GM21825 (cell line): Measurements from ENCODE around the gene DCLRE1C.
A peak's percentile ranks its signal among the peaks of the same experiment; 100 is the strongest.
"Not testable (repeated sequence)": the region's sequence is repeated elsewhere in the genome, so short reads cannot be mapped to it uniquely, and the experiment has no call there.

ENCODE experiments used
- ATAC-seq: cut with Tn5 transposase; IDR thresholded peaks from one replicate; pipeline ENCODE4 v1.9.1; 2021; ENCODE audit warnings: mild to moderate bottlenecking, moderate library complexity; ENCODE audit not compliant: unreplicated experiment

The DCLRE1C gene

GRCh38 chr10:14954001-14954770 is at the start of gene DCLRE1C:
Gene DCLRE1C, minus strand, starts transcription at chr10:14954096. Its CDS starts 86 bp downstream, at chr10:14954010.
- ATAC-seq: peak; percentile 79

GRCh38 chr10:14995964-14996565 is 42.2 kb upstream of the DCLRE1C start:
- ATAC-seq: no peak

GRCh38 chr10:14993500-14994455 is 39.9 kb upstream of the DCLRE1C start:
- ATAC-seq: not testable (repeated sequence)

GRCh38 chr10:14992336-14992735 is 38.4 kb upstream of the DCLRE1C start:
- ATAC-seq: not testable (repeated sequence)

- not testable (repeated sequence) for ATAC-seq
Observed at GRCh38 chr10:14991035-14991749, 37.3 kb upstream of the DCLRE1C start.

- not testable (repeated sequence) for ATAC-seq
Observed at GRCh38 chr10:14989552-14989951, 35.7 kb upstream of the DCLRE1C start.

- no peak for ATAC-seq
Observed at GRCh38 chr10:14982744-14983143, 28.8 kb upstream of the DCLRE1C start.

GRCh38 chr10:14975672-14976273 is 21.9 kb upstream of the DCLRE1C start:
- ATAC-seq: no peak

GRCh38 chr10:14974153-14974998 is 20.5 kb upstream of the DCLRE1C start:
- not testable (repeated sequence) for ATAC-seq

- ATAC-seq: no peak
Observed at GRCh38 chr10:14971867-14972448, 18.1 kb upstream of the DCLRE1C start.

- ATAC-seq: no peak
Observed at GRCh38 chr10:14967897-14968296, 14.0 kb upstream of the DCLRE1C start.

- peak; percentile 75 for ATAC-seq
Observed at GRCh38 chr10:14959221-14960057, 5.5 kb upstream of the DCLRE1C start, which contains the start of gene MEIG1. Gene MEIG1, plus strand, starts transcription at chr10:14959388. Its CDS starts 7,081 bp downstream, at chr10:14966469.

GRCh38 chr10:14958872-14959220 is 5.0 kb upstream of the DCLRE1C start:
- ATAC-seq: no peak

GRCh38 chr10:14954934-14955333 is 1.0 kb upstream of the DCLRE1C start:
- ATAC-seq: no peak

GRCh38 chr10:14953424-14954000 is 384 bp downstream of the DCLRE1C start:
- ATAC-seq: peak; percentile 36

- no peak for ATAC-seq
Observed at GRCh38 chr10:14952851-14953423, 959 bp downstream of the DCLRE1C start.

GRCh38 chr10:14949291-14949690 is 4.6 kb downstream of the DCLRE1C start:
- no peak for ATAC-seq
